ENCODE measurements around the gene ADORA2B. TPM values are rescaled to one million over a fixed set of nuclear protein-coding genes. Genes with fewer than 3 reads are reported as not detected.

ADORA2B gene
- total and polyA plus RNA-seq, 2 experiments from 2014 or later, result 10.3 to 13.7 TPM

GRCh38 chr17:16005636-16006035, 60.7 kb downstream of the ADORA2B start:
- Histone ChIP-seq H3F3A (ENCODE audit: insufficient read depth) (no peaks in the 10 kb centered on the region; the same call in none of the 2 replicates), H3K9me3 (ENCODE audit: low read depth) (no peaks in the 10 kb centered on the region), H3K27ac (no peak overlapping the region), H3K9me2 (ENCODE audit: insufficient read depth) (no peaks in the 10 kb centered on the region), H4K20me1 (ENCODE audit: insufficient read depth) (no peaks in the 10 kb centered on the region; the same call in 1 of the 2 replicates), H3K4me3 (no peak overlapping the region), H3K27me3 (replicated peaks; ENCODE audit: insufficient read depth) (no peaks in the 10 kb centered on the region), H3K4me2 (ENCODE audit: unreplicated experiment) (no peak overlapping the region), H3K36me3 (ENCODE audit: low read depth) (peaks cover 63% of the 10 kb centered on the region), H3K4me1 (ENCODE audit: insufficient read depth) (peaks cover 8% of the 10 kb centered on the region; the same call in 1 of the 2 replicates), H3K79me2 (ENCODE audit: insufficient read depth) (peaks cover 28% of the 10 kb centered on the region), H3K9ac (no peak overlapping the region), H2AFZ (no peak overlapping the region)
- in situ Hi-C loops (cut with MboI), result no loop called here
- TF ChIP-seq EZH2 (IDR thresholded peaks at IDR 0.05; ENCODE audit: insufficient read depth, poor library complexity, severe bottlenecking) (no peak), EZH2phosphoT487 (IDR thresholded peaks at IDR 0.05; ENCODE audit: insufficient read depth, low read depth) (no peak)
- WGBS, 2 experiments (ENCODE audit: low coverage in 1 of 2, low lambda C conversion rate in 2 of 2, missing lambda C conversion rate in 2 of 2), result 80 to 97% methylated on average over 1 of the region's 1 CpG
- DNase-seq, result no peak

- Histone ChIP-seq H3K36me3 (ENCODE audit: low read depth) (peaks cover 50% of the 10 kb centered on the region), H3K79me2 (ENCODE audit: insufficient read depth) (peaks cover 23% of the 10 kb centered on the region), H3K27ac (no peak overlapping the region)
Observed at GRCh38 chr17:16007439-16007838, 62.5 kb downstream of the ADORA2B start.

GRCh38 chr17:16013943-16014407, 69.0 kb downstream of the ADORA2B start:
- Histone ChIP-seq H3K9me2 (ENCODE audit: insufficient read depth) (no peaks in the 10 kb centered on the region), H3K27me3 (replicated peaks; ENCODE audit: insufficient read depth) (no peaks in the 10 kb centered on the region), H4K20me1 (ENCODE audit: insufficient read depth) (no peaks in the 10 kb centered on the region), H3K4me2 (ENCODE audit: unreplicated experiment) (peak overlapping the region; percentile 1), H3K9ac (no peak overlapping the region), H3K9me3 (ENCODE audit: low read depth) (no peaks in the 10 kb centered on the region), H3F3A (ENCODE audit: insufficient read depth) (peaks cover 35% of the 10 kb centered on the region), H3K36me3 (ENCODE audit: low read depth) (peaks cover 21% of the 10 kb centered on the region), H2AFZ (no peak overlapping the region), H3K79me2 (ENCODE audit: insufficient read depth) (peaks cover 73% of the 10 kb centered on the region), H3K4me1 (ENCODE audit: insufficient read depth) (peaks cover 18% of the 10 kb centered on the region), H3K27ac (peak overlapping the region; percentile 38), H3K4me3 (no peak overlapping the region)
- 29 to 35% methylated on average over 3 of the region's 3 CpGs for WGBS, 2 experiments (ENCODE audit: low coverage in 1 of 2, low lambda C conversion rate in 2 of 2, missing lambda C conversion rate in 2 of 2)
- in situ Hi-C loops (cut with MboI), result no loop called here
- TF ChIP-seq EZH2phosphoT487 (IDR thresholded peaks at IDR 0.05; ENCODE audit: insufficient read depth, low read depth) (no peak), EZH2 (IDR thresholded peaks at IDR 0.05; ENCODE audit: insufficient read depth, poor library complexity, severe bottlenecking) (no peak)
- peak; percentile 80 for DNase-seq

More at GRCh38 chr17:16007439-16007838, 62.5 kb downstream of the ADORA2B start:
- Histone ChIP-seq H3F3A (ENCODE audit: insufficient read depth) (peaks cover 6% of the 10 kb centered on the region; the same call in 1 of the 2 replicates), H2AFZ (no peak overlapping the region), H3K4me2 (ENCODE audit: unreplicated experiment) (no peak overlapping the region), H3K9me3 (ENCODE audit: low read depth) (no peaks in the 10 kb centered on the region), H3K4me1 (ENCODE audit: insufficient read depth) (peaks cover 3% of the 10 kb centered on the region; the same call in 1 of the 2 replicates), H3K4me3 (no peak overlapping the region), H3K9ac (no peak overlapping the region), H3K9me2 (ENCODE audit: insufficient read depth) (no peaks in the 10 kb centered on the region), H4K20me1 (ENCODE audit: insufficient read depth) (no peaks in the 10 kb centered on the region), H3K27me3 (replicated peaks; ENCODE audit: insufficient read depth) (no peaks in the 10 kb centered on the region)
- 86 to 89% methylated on average over 3 of the region's 3 CpGs for WGBS, 2 experiments (ENCODE audit: low coverage in 1 of 2, low lambda C conversion rate in 2 of 2, missing lambda C conversion rate in 2 of 2)
- TF ChIP-seq EZH2 (IDR thresholded peaks at IDR 0.05; ENCODE audit: insufficient read depth, poor library complexity, severe bottlenecking) (no peak), EZH2phosphoT487 (IDR thresholded peaks at IDR 0.05; ENCODE audit: insufficient read depth, low read depth) (no peak)
- in situ Hi-C loops (cut with MboI), result no loop called here
- no peak for DNase-seq

GRCh38 chr17:16019347-16019746, 74.4 kb downstream of the ADORA2B start:
- peaks cover 97% of the 10 kb centered on the region for H3K79me2 ChIP-seq (ENCODE audit: insufficient read depth)
- no peaks in the 10 kb centered on the region for H4K20me1 ChIP-seq (ENCODE audit: insufficient read depth)
- in situ Hi-C loops (cut with MboI), result no loop called here
- H3K4me1 ChIP-seq (ENCODE audit: insufficient read depth), result peaks cover 5% of the 10 kb centered on the region
- no peak overlapping the region for H3K4me3 ChIP-seq
- no peak for DNase-seq
- no peak overlapping the region for H3K4me2 ChIP-seq (ENCODE audit: unreplicated experiment)
- no peak for TF ChIP-seq EZH2phosphoT487 (IDR thresholded peaks at IDR 0.05; ENCODE audit: insufficient read depth, low read depth)
- no peaks in the 10 kb centered on the region for H3K27me3 ChIP-seq (replicated peaks; ENCODE audit: insufficient read depth)
- no peak overlapping the region for H2AFZ ChIP-seq
- no peaks in the 10 kb centered on the region for H3K9me3 ChIP-seq (ENCODE audit: low read depth)
- H3F3A ChIP-seq (ENCODE audit: insufficient read depth), result peaks cover 24% of the 10 kb centered on the region
- H3K36me3 ChIP-seq (ENCODE audit: low read depth), result peaks cover 38% of the 10 kb centered on the region
- no peak overlapping the region for H3K9ac ChIP-seq
- 74 to 86% methylated on average over 1 of the region's 1 CpG for WGBS, 2 experiments (ENCODE audit: low coverage in 1 of 2, low lambda C conversion rate in 2 of 2, missing lambda C conversion rate in 2 of 2)
- no peaks in the 10 kb centered on the region for H3K9me2 ChIP-seq (ENCODE audit: insufficient read depth)
- no peak overlapping the region for H3K27ac ChIP-seq

All from GM23248 (cell line).